GM12801 (cell line): ENCODE measurements around the gene FAM53B.

Experiments
- TF ChIP-seq, protein P1 (sequence below): IDR thresholded peaks from one replicate; pipeline ENCODE4 v1.5.1; 2011; ENCODE audit warnings: control low read depth; ENCODE audit not compliant: insufficient read length; ENCODE audit errors: extremely low read depth

FAM53B gene

DNA sequence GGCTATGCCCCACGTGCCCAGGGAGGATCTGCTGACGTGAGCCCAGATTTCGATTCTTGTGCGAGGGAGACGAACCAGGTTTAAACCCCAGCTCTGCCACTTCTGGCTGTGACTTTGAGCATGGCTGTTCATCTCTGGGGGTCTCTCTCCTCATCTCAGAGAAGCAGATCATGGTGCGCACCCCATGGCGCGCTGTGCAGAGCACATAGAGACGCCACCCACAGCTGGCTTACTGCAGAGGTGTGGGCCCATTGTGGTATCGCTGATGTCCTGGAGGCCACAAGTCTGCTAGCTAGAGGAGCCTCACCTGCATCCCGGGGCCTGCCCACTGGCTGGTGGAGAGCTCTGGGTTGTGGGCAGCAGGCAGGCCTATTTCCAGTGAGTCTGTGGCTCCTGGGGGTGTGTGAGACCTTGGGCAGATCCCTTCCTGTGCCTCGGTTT is 142.0 kb downstream of the FAM53B start:
- TF ChIP-seq, protein P1, sequence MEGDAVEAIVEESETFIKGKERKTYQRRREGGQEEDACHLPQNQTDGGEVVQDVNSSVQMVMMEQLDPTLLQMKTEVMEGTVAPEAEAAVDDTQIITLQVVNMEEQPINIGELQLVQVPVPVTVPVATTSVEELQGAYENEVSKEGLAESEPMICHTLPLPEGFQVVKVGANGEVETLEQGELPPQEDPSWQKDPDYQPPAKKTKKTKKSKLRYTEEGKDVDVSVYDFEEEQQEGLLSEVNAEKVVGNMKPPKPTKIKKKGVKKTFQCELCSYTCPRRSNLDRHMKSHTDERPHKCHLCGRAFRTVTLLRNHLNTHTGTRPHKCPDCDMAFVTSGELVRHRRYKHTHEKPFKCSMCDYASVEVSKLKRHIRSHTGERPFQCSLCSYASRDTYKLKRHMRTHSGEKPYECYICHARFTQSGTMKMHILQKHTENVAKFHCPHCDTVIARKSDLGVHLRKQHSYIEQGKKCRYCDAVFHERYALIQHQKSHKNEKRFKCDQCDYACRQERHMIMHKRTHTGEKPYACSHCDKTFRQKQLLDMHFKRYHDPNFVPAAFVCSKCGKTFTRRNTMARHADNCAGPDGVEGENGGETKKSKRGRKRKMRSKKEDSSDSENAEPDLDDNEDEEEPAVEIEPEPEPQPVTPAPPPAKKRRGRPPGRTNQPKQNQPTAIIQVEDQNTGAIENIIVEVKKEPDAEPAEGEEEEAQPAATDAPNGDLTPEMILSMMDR: no peak

DNA sequence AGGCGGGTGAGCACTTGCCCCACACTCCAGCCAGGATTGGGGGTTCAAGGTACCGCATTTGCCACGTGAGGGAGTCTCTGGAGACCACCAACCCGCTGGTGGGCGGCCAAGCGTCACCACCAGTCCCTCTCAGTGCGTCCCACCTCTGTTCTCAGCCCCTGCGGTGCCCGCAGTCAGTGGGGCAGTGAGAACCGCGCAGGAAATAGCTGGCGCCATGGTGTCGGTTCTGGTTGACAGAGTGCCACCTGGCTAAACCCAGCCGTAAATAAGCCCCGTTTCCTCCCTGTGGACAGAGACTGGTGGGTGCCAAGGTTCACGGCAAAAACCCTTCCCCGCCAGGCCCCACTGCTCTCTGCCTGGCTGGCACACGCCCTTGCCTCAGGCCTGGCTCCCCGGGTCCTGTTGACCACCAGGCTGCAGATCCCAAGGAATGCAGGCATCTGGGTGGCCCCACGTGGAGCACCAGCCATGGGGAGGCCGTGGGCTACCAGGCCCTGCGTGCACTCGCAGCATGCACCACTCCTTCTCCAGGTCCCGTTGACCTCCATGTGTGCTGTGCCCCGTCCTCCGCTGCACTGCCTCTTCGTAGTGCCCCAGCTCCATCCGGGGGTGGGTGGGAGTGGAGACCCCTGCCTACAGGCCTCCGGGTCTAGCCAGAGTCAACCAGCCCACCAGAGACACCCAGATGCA is 142.6 kb downstream of the FAM53B start:
- TF ChIP-seq, protein P1: no peak

DNA sequence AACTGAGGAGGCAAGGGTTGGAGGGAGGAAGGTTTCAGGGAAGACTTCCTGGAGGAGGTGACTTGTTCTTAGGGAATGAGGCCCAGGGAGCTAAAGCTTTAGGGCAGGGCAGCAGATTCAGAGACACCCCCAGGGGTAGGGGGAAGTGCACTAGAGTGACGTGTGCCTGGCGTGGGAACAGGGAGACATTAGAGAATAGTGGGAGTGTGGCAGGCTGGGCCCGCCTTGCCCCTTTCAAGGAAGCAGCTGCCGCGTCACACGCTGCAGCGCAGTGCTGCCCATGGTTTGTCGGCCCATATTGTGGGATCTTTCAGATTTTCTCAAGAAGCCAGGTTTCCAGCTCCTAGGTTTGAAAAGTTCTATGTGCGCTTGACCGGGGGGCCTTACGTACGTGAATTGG is 143.2 kb downstream of the FAM53B start:
- TF ChIP-seq, protein P1: no peak

DNA sequence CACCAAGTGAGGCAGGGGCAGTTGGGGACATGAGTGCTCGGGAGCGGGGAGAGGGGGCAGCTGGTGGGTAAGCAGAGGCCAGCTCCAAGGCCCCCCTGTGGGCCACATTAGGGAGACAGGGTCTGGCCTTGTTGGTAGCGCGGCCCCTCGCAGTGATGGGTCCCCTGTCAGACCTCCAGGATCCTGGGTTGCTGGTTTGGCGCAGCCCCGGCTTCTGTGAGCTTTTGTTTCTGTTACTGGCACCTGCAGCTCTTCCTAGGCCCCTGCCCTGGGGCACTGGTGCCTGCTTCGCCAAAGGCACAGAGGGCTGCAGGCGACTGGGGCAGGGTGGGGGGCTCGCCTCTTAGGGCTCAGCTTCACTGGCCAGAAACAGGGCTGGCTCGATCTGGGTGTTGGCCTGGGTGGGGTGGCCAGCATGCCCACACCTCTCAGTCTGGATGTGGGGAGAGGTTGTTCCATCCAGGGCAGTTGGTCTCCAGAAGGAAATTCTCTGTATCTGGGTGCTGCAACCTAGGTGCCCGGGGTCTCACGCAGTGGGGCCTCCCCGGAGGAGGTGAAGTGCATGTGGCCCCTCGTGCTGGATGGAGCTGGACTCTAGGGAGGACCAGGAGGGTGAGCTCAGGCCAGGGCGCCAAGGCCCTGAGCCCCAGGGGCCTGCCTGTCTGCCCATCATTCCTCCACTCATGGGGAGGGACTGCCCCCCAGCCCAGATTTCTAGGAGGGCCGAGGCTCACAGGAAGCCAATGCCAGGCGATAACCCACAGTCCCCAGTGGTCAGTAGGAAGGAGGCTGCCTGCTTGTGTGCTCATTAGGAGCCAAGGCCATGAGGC is 143.9 kb downstream of the FAM53B start:
- TF ChIP-seq, protein P1: no peak

DNA sequence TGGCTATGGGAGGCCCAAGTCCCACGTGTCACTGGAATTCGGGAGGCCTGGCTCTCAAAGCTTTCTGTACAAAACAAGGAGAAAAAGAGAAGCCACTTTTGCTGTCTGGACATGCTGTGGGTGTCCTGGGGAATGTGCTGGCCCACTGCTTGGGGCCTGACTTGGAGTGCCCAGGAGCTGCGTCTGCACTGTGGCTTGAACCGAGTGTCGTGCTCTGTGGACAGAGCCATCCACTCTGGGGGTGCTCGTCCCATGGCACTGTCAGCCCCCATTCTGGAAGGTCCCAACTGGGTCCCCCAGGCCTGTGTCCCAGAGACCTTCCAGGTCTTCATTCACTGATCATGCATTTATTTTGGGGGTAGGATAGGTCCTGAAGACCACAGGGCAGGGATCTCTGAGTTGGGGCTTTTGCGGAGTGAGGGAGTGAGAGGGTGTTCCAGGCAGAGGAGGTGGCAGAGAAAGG is 144.6 kb downstream of the FAM53B start:
- TF ChIP-seq, protein P1: no peak

DNA sequence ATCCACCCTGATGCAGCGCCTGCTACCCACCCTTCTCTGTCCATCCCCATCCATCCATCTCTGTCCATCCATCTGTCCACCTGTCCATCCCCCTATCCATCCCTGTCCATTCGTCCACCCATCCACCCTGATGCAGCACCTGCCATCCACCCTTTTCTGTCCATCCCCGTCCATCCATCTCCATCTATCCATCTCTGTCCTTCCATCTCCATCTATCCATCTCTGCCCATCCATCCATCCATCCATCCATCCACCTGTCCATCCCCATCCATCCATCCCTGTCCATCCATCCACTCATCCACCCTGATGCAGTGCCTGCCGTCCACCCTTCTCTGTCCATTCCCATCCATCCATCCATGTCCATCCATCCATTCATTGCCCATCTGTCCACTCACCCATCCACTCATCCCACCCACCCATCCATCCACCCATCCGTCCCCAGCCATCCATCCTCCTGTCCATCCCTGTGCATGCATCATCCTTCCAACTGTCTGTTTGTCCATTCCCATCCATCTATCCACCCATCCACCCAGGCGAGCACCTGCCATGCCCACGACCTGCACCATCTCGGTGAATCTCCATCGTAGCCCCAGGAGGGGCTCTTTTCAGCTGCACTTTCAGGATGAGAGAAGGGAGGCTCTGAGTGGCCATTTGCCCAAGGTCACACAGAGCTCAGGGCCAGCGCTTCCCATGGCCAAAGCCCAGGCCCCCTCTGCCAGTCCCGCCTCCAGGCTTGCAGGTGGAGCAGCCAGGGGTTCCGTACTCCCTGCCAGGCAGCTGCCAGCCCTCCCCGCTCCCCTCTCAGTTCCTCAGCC is 145.2 kb downstream of the FAM53B start:
- TF ChIP-seq, protein P1: no peak

DNA sequence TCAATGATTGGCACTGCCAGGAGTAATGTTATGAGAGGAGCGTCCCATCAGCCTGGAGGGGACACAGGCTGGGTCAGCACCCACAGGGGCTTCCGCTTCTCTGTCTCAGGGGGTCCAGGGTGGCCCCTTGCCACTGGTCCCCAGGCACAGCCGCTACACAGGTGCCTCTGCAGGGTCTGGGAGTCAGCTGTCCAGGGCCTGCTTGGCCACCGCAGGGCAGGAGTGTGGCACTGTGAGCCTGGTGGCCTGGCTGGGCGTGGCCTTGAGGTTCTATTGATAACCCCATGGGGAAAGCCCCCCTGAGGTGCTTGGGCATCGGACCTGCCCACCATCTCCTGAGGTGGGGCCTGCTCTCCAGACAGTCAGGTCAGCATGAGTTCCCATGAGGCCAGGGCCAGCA is 146.0 kb downstream of the FAM53B start:
- TF ChIP-seq, protein P1: no peak
